Mammary epithelial cell (primary cell): ENCODE data around the gene TMEM184A.

Experiments
- EZH2 ChIP-seq: IDR thresholded peaks from 2 replicates; pipeline ENCODE4 v1.6.1; 2012; ENCODE audit warnings: low read length, inconsistent platforms, borderline replicate concordance
- TF ChIP-seq, protein P1 (sequence below), 2 donors: IDR thresholded peaks in 1 of 2; conservative IDR thresholded peaks in 1 of 2; 2 replicates each; pipeline ENCODE4 v1.5.1; 2011 to 2012; ENCODE audit warnings: inconsistent platforms in 2 of 2, low read length in 2 of 2, mild to moderate bottlenecking in 2 of 2, control low read depth in 1 of 2, low read depth in 1 of 2; ENCODE audit not compliant: insufficient read depth in 1 of 2; ENCODE audit errors: extremely low read depth in 1 of 2

DNA sequence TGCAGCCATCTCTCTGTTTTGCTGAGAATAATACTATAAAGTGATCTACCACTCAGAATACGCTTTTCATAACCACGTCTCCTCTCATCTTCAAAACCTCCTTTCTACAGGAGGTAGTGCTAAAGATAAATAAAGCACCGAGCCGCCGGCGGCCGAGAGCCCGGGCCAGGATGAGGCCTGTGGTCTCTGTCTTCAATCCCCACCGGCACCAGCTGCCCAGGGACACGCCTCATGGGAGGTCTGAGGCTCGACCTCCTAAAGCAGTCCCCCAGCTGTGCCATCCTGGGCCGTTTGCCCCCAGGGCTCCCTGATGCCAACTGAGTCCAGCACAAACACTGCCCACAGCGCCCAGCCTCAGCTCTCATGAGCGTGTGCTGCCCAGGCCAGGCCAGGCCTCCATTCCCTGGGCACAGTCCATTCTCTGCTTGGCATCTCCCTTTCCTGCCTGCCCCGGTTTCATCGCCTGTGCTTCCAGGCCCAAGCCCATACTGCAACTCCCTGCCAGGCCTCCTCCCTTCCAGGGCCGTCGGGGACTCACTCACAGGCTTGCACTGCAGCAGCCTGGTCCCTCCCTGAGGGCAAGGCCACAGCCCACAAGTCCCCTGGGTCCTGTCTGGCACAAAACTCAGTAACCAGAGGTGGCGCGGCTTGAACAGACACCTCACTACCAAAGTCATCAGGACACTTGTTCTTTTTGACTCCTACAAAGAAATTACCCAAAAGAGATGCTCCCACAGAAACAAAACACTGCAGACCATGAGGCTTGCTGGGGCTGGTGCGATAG lies 54.3 kb downstream of the TMEM184A start:
- TF ChIP-seq, protein P1, sequence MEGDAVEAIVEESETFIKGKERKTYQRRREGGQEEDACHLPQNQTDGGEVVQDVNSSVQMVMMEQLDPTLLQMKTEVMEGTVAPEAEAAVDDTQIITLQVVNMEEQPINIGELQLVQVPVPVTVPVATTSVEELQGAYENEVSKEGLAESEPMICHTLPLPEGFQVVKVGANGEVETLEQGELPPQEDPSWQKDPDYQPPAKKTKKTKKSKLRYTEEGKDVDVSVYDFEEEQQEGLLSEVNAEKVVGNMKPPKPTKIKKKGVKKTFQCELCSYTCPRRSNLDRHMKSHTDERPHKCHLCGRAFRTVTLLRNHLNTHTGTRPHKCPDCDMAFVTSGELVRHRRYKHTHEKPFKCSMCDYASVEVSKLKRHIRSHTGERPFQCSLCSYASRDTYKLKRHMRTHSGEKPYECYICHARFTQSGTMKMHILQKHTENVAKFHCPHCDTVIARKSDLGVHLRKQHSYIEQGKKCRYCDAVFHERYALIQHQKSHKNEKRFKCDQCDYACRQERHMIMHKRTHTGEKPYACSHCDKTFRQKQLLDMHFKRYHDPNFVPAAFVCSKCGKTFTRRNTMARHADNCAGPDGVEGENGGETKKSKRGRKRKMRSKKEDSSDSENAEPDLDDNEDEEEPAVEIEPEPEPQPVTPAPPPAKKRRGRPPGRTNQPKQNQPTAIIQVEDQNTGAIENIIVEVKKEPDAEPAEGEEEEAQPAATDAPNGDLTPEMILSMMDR (conservative IDR thresholded peaks at IDR 0.05 in 1 of 2, IDR thresholded peaks at IDR 0.05 in 1 of 2; ENCODE audit: extremely low read depth in 1 of 2, insufficient read depth in 1 of 2, low read depth in 1 of 2, low read length in 2 of 2), result no peak
- no peak for TF ChIP-seq EZH2
